GM12891 (cell line): ENCODE results near the gene BAG3.
"Not testable (repeated sequence)": the region's sequence is repeated elsewhere in the genome, so short reads cannot be mapped to it uniquely, and the experiment has no call there.

Experiments used
- DNase-seq: peaks from one replicate; pipeline ENCODE4 v3.0.0; 2011; ENCODE audit warnings: low spot score; ENCODE audit not compliant: insufficient read length
- FAIRE-seq: peaks from 2 replicates; lab custom pipeline; 2011; peaks lifted over from hg19 to GRCh38; lab: Jason Lieb, UNC
- PAX5 ChIP-seq: IDR thresholded peaks from 2 replicates; pipeline ENCODE4 v1.6.1; 2011; ENCODE audit warnings: low read length, moderate library complexity, mild to moderate bottlenecking; ENCODE audit not compliant: insufficient read depth, severe bottlenecking
- POLR2A ChIP-seq: IDR thresholded peaks from 2 replicates; pipeline ENCODE4 v1.6.1; 2011; ENCODE audit warnings: low read depth, low read length, control low read depth
- POLR2AphosphoS5 ChIP-seq: IDR thresholded peaks from 2 replicates; pipeline ENCODE4 v1.6.1; 2011; ENCODE audit warnings: low read depth, low read length, control low read depth
- POU2F2 ChIP-seq: IDR thresholded peaks from 2 replicates; pipeline ENCODE4 v1.6.1; 2011; ENCODE audit warnings: low read depth, mild to moderate bottlenecking, control low read depth, low read length, moderate library complexity
- SPI1 ChIP-seq: IDR thresholded peaks from 2 replicates; pipeline ENCODE4 v1.6.1; 2011; ENCODE audit warnings: low read depth, low read length, control low read depth
- TAF1 ChIP-seq: IDR thresholded peaks from 2 replicates; pipeline ENCODE4 v1.6.1; 2011; ENCODE audit warnings: low read depth, low read length, control low read depth

Gene BAG3

GRCh38 chr10:119702583-119702982 lies 51.4 kb downstream of the BAG3 start:
- no peak for TF ChIP-seq POLR2A
- TF ChIP-seq PAX5: no peak
- TF ChIP-seq TAF1: peak; percentile 16; the same call in 1 of the 2 replicates
- peak; percentile 14; the same call in 1 of the 2 replicates for TF ChIP-seq SPI1
- TF ChIP-seq POU2F2: no peak
- no peak for TF ChIP-seq POLR2AphosphoS5
- FAIRE-seq (no peak), DNase-seq (no peak)

- DNase-seq: no peak
- TF ChIP-seq POLR2AphosphoS5 (no peak), PAX5 (no peak), POU2F2 (no peak), TAF1 (no peak), SPI1 (no peak), POLR2A (no peak)
- FAIRE-seq: no peak
Observed at GRCh38 chr10:119703903-119704508, 52.8 kb downstream of the BAG3 start.

DNA sequence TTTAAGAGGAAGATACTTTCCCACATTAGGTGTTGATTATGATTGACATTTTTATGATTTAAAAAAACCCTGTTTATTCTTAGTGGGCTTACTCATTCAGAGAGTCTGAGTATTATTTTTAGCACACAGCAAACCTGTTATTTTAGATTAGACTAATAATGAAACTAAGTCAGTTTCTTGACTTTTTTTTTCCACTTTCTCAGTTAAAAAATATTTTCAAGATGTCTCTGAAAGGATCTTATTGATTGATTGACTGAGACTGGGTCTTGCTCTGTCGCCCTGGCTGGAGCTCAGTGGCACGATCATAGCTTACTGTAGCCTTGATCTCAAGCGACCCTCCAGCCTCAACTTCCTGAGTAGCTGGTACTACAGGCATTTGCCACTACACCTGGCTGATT lies 54.3 kb downstream of the BAG3 start:
- 0 out of 2 replicates have a peak, but pooled peaks have one; percentile 3 for TF ChIP-seq TAF1
- no peak for TF ChIP-seq PAX5
- TF ChIP-seq POLR2AphosphoS5: no peak
- FAIRE-seq: no peak
- no peak for DNase-seq

GRCh38 chr10:119706521-119707278 lies 55.5 kb downstream of the BAG3 start:
- FAIRE-seq: no peak
- TF ChIP-seq POLR2A: no peak
- peak; percentile 68 for TF ChIP-seq SPI1
- TF ChIP-seq PAX5: no peak
- DNase-seq: no peak

DNA sequence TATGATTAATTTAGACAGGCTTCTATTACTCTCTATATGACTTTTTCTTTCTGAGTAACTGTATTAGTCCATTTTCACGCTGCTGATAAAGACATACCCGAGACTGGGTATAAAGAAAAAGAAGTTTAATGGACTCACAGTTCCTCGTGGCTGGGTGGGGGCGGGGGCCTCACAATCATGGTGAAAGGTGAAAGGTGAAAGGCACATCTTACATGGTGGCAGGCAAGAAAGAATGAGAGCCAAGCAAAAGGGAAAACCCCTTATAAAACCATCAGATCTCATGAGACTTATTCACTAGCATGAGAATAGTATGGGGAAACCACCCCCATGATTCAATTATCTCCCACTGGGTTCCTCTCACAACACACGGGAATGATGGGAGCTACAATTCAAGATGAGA lies 56.2 kb downstream of the BAG3 start:
- FAIRE-seq, DNase-seq: not testable (repeated sequence)

- not testable (repeated sequence) for FAIRE-seq, DNase-seq
Observed at GRCh38 chr10:119710935-119711334, 59.8 kb downstream of the BAG3 start.

DNA sequence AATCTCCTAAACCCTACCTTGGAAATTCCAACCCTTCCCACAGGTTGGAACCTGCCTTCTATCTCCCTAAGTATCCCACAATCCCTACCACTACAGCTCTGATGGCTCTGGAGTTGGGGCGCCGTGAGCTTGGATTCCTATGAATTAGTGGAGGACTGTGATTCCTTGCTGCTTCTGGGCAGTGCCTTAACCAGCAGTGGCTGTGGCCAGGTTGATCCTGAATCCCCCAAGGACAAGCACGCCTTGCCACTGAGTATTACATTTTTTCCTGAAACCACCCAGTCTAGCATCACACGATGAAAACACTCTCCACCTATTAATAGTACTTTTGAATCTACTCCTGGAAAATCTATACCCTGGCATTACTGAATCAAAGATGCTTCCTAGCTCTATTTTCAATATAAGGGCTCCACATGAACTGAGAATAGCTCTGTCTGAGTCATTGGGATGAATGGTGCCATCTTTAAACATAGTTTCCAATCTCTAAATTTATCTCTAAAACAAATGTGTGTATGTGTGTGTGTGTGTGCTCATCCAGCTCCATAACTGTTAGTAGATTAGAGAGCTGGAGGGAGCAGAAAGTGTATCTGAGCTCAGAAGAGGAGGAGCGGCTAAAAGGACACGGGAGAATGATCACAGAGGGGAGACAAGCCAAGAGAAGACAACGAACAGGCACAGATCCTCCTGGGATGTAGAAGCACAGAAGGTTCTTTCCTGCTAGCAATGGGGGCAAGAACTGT lies 62.7 kb downstream of the BAG3 start:
- TF ChIP-seq PAX5 (no peak), POLR2A (no peak), TAF1 (no peak)
- FAIRE-seq (no peak), DNase-seq (no peak)

GRCh38 chr10:119714484-119714816 lies 63.3 kb downstream of the BAG3 start:
- TF ChIP-seq POU2F2: no peak
- no peak for TF ChIP-seq POLR2A
- TF ChIP-seq PAX5: no peak
- no peak for TF ChIP-seq TAF1
- TF ChIP-seq POLR2AphosphoS5: no peak
- no peak for TF ChIP-seq SPI1
- DNase-seq (no peak), FAIRE-seq (no peak)

DNA sequence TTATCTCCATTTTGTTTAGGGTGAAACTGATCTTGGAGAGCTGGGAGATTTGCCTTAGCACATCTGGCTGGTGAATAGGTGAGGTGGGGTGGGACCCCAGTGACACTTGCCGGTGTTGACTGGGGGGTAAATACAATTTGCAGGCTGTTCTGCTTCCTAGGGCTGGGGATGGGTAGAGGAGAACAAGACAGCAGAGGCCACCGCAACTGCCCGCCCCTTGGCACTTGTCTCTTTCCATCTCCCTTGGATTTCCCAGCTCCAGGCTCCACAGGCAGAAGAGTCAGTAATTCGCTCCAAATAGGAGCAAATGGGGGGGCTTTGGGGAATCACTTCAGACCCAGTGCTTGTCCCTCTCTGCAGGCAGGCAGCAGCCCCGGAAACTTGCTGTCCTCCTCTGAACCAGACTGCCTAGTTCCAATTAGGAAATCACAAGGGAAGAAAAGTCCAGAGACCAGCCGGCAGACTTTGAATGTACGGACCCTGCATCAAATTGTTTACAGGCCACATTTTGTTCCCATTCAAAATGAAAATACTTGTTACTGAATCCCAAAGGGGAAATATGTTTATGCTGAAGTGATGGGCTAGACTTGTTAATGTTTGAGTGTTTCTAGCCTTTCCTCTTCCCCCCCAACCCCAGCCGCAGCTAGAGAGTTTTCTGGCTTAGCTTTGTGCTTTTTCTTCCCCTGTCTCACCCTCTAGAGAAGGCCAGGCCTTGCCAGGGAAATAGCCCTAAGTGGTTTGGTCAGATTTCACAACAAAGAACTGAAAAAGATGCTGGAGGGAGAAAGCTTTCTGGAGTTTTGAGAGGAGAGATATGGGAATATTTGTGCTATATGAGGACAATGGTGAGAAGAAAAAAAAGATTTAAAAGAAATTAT lies 64.7 kb downstream of the BAG3 start:
- TF ChIP-seq PAX5: no peak
- TF ChIP-seq POLR2A: no peak
- no peak for TF ChIP-seq POU2F2
- no peak for TF ChIP-seq SPI1
- no peak for TF ChIP-seq TAF1
- no peak for TF ChIP-seq POLR2AphosphoS5
- FAIRE-seq (no peak), DNase-seq (no peak)

DNA sequence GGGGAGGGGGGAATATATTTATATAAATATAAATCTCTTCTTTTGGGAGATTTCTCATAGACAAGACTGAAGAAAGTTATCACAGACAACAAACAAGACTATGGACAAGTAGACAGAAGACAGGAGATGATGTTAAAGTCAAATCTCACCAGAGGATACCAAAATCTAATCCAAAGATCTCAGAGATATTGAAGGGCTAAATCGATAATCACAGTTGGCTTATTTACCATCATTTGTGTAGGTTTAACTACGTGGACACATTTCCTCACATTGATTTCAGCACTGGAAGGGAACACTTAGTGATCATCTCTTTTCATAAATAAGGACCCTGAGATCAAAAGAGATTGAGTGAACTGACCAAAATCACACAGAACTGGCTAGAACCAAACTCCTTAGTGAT lies 72.0 kb downstream of the BAG3 start:
- FAIRE-seq: no peak
- TF ChIP-seq POLR2AphosphoS5 (no peak), TAF1 (no peak), PAX5 (no peak), SPI1 (no peak), POU2F2 (no peak), POLR2A (no peak)

More for the DNA sequence above, 72.0 kb downstream of the BAG3 start:
- no peak for DNase-seq
